ENCODE measurements around the gene OR7C1. TPM values are rescaled to one million over a fixed set of nuclear protein-coding genes. Genes with fewer than 3 reads are reported as not detected.
"Not testable (repeated sequence)": the region's sequence is repeated elsewhere in the genome, so short reads cannot be mapped to it uniquely, and the experiment has no call there.

OR7C1 gene
- total and polyA plus RNA-seq, 2 of the 8 experiments (the other 6 are each of a cell fraction or from before 2014, with no cell fraction given) = not detected

- CTCF ChIA-PET (ENCODE audit: partially characterized antibody); H4K91ac ChIP-seq (replicated peaks; ENCODE audit: insufficient read length, low read length); FAIRE-seq; H3K4ac ChIP-seq (replicated peaks; ENCODE audit: insufficient read length, low read depth, low read length); H3K4me1 ChIP-seq (replicated peaks in 1 of 4; ENCODE audit: control insufficient read depth in 3 of 4, insufficient read depth in 4 of 4, low read length in 3 of 4); H2BK120ac ChIP-seq (replicated peaks; ENCODE audit: low read depth, low read length); H4K8ac ChIP-seq (ENCODE audit: extremely low read depth, insufficient read depth, low read length); H3K27ac ChIP-seq (ENCODE audit: low read depth, low read length); H3K56ac ChIP-seq (replicated peaks; ENCODE audit: insufficient read length, low read depth, low read length); H3K27me3 ChIP-seq (replicated peaks in 1 of 4; ENCODE audit: control insufficient read depth in 3 of 4, extremely low read depth in 1 of 4, insufficient read depth in 3 of 4, low read length in 3 of 4); H3K79me2 ChIP-seq (ENCODE audit: control insufficient read depth in 1 of 2, insufficient read depth in 2 of 2, low read length in 2 of 2); H3K9ac ChIP-seq (replicated peaks in 1 of 4; ENCODE audit: extremely low read depth in 1 of 4, low read depth in 3 of 4, low read length in 3 of 4); DNase-seq (ENCODE audit: low read depth in 1 of 2, low spot score in 2 of 2); H2AK5ac ChIP-seq (ENCODE audit: low read depth, low read length); H3K18ac ChIP-seq (ENCODE audit: extremely low read depth, low read length); H3K23me2 ChIP-seq (ENCODE audit: low read depth, low read length); H2BK20ac ChIP-seq (ENCODE audit: low read length); H3K4me3 ChIP-seq (ENCODE audit: extremely low read depth in 1 of 4, insufficient read depth in 2 of 4, low read depth in 3 of 4, low read length in 4 of 4); H3K23ac ChIP-seq (ENCODE audit: insufficient read length); H2BK5ac ChIP-seq (ENCODE audit: low read depth, low read length); H3K36me3 ChIP-seq (ENCODE audit: control insufficient read depth in 2 of 4, insufficient read depth in 4 of 4, low read length in 3 of 4); H3K9me3 ChIP-seq (ENCODE audit: insufficient read depth in 2 of 2, low read depth in 1 of 2, low read length in 1 of 2); H2BK15ac ChIP-seq (ENCODE audit: low read length); H3K79me1 ChIP-seq (ENCODE audit: low read depth, low read length); H4K20me1 ChIP-seq (replicated peaks in 1 of 2; ENCODE audit: control insufficient read depth in 1 of 2, insufficient read depth in 2 of 2, low read length in 2 of 2); H2AFZ ChIP-seq (ENCODE audit: low read length); H3K14ac ChIP-seq (ENCODE audit: insufficient read length); H4K5ac ChIP-seq (ENCODE audit: insufficient read length, low read depth, low read length); H3K4me2 ChIP-seq (ENCODE audit: insufficient read depth in 1 of 2, low read depth in 2 of 2, low read length in 2 of 2); H2BK12ac ChIP-seq (ENCODE audit: low read depth, low read length): not testable (repeated sequence)
- WGBS, 2 experiments (ENCODE audit: extremely low coverage in 1 of 2, insufficient coverage in 1 of 2, insufficient read length in 1 of 2, insufficient replicate concordance in 2 of 2, low coverage in 1 of 2, low lambda C conversion rate in 2 of 2, missing lambda C conversion rate in 1 of 2) = 95% methylated on average over 12 of the region's 15 CpGs; no CpG with 5 or more reads in 1 of the 2 experiments
- POLR2A ChIA-PET (ENCODE audit: partially characterized antibody) = interaction anchor here (1.3 kb wide), 1 partner anchor 9 kb away, joined by 3 read pairs; no protein-coding TSS in a partner anchor
Observed at GRCh38 chr19:14765841-14766240, 69.1 kb downstream of the OR7C1 start.

DNA sequence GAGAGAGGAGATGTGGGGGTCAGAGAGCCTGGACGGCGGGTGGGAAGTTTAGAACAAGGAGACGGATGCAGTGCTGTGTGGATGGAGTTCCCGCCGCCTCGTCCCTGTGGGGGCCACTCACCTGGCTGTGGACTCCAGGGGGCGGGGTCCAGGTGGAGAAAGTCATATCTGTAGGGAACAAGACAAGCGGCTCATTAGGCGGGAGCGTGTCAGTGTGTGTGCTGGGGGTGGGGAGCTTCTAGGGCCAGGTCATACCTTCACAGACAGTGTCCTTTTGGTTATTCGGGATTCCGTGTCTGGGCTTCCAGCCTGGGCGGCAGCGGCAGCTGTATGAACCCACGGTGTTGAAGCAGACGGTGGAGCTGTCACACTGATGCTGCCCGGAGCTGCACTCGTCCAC lies 69.6 kb downstream of the OR7C1 start:
- H3K4me1 ChIP-seq (replicated peaks in 1 of 4; ENCODE audit: control insufficient read depth in 3 of 4, insufficient read depth in 4 of 4, low read length in 3 of 4); H3K9me3 ChIP-seq (ENCODE audit: insufficient read depth in 2 of 2, low read depth in 1 of 2, low read length in 1 of 2); H2BK5ac ChIP-seq (ENCODE audit: low read depth, low read length); H2BK120ac ChIP-seq (replicated peaks; ENCODE audit: low read depth, low read length); H3K9ac ChIP-seq (replicated peaks in 1 of 4; ENCODE audit: extremely low read depth in 1 of 4, low read depth in 3 of 4, low read length in 3 of 4); H4K5ac ChIP-seq (ENCODE audit: insufficient read length, low read depth, low read length); H3K4me3 ChIP-seq (ENCODE audit: extremely low read depth in 1 of 4, insufficient read depth in 2 of 4, low read depth in 3 of 4, low read length in 4 of 4); H3K4me2 ChIP-seq (ENCODE audit: insufficient read depth in 1 of 2, low read depth in 2 of 2, low read length in 2 of 2); H4K91ac ChIP-seq (replicated peaks; ENCODE audit: insufficient read length, low read length); H2BK12ac ChIP-seq (ENCODE audit: low read depth, low read length); H3K79me1 ChIP-seq (ENCODE audit: low read depth, low read length); H3K27me3 ChIP-seq (replicated peaks in 1 of 4; ENCODE audit: control insufficient read depth in 3 of 4, extremely low read depth in 1 of 4, insufficient read depth in 3 of 4, low read length in 3 of 4); H3K56ac ChIP-seq (replicated peaks; ENCODE audit: insufficient read length, low read depth, low read length); H3K36me3 ChIP-seq (ENCODE audit: control insufficient read depth in 2 of 4, insufficient read depth in 4 of 4, low read length in 3 of 4); H3K79me2 ChIP-seq (ENCODE audit: control insufficient read depth in 1 of 2, insufficient read depth in 2 of 2, low read length in 2 of 2); H3K23me2 ChIP-seq (ENCODE audit: low read depth, low read length); H3K18ac ChIP-seq (ENCODE audit: extremely low read depth, low read length); H2AFZ ChIP-seq (ENCODE audit: low read length); H4K20me1 ChIP-seq (replicated peaks in 1 of 2; ENCODE audit: control insufficient read depth in 1 of 2, insufficient read depth in 2 of 2, low read length in 2 of 2); H3K23ac ChIP-seq (ENCODE audit: insufficient read length); H3K4ac ChIP-seq (replicated peaks; ENCODE audit: insufficient read length, low read depth, low read length); DNase-seq (ENCODE audit: low read depth in 1 of 2, low spot score in 2 of 2); H4K8ac ChIP-seq (ENCODE audit: extremely low read depth, insufficient read depth, low read length); H3K27ac ChIP-seq (ENCODE audit: low read depth, low read length); H3K14ac ChIP-seq (ENCODE audit: insufficient read length); H2AK5ac ChIP-seq (ENCODE audit: low read depth, low read length); H2BK15ac ChIP-seq (ENCODE audit: low read length); H2BK20ac ChIP-seq (ENCODE audit: low read length): not testable (repeated sequence)
- WGBS, 2 experiments (ENCODE audit: extremely low coverage in 1 of 2, insufficient coverage in 1 of 2, insufficient read length in 1 of 2, insufficient replicate concordance in 2 of 2, low coverage in 1 of 2, low lambda C conversion rate in 2 of 2, missing lambda C conversion rate in 1 of 2) = 94% methylated on average over 4 of the region's 18 CpGs; no CpG with 5 or more reads in 1 of the 2 experiments
- ChIA-PET CTCF (ENCODE audit: partially characterized antibody) (interaction anchor here (1.3 kb wide), 1 partner anchor 9 kb away, joined by 4 read pairs; no protein-coding TSS in a partner anchor), POLR2A (ENCODE audit: partially characterized antibody) (interaction anchor here (1.3 kb wide), 1 partner anchor 9 kb away, joined by 3 read pairs; no protein-coding TSS in a partner anchor)
- peak; percentile 66 for FAIRE-seq

All from H1 (cell line).